ENCODE results near the gene FABP3.
A peak's percentile ranks its signal among the peaks of the same experiment; 100 is the strongest.

The FABP3 gene

DNA sequence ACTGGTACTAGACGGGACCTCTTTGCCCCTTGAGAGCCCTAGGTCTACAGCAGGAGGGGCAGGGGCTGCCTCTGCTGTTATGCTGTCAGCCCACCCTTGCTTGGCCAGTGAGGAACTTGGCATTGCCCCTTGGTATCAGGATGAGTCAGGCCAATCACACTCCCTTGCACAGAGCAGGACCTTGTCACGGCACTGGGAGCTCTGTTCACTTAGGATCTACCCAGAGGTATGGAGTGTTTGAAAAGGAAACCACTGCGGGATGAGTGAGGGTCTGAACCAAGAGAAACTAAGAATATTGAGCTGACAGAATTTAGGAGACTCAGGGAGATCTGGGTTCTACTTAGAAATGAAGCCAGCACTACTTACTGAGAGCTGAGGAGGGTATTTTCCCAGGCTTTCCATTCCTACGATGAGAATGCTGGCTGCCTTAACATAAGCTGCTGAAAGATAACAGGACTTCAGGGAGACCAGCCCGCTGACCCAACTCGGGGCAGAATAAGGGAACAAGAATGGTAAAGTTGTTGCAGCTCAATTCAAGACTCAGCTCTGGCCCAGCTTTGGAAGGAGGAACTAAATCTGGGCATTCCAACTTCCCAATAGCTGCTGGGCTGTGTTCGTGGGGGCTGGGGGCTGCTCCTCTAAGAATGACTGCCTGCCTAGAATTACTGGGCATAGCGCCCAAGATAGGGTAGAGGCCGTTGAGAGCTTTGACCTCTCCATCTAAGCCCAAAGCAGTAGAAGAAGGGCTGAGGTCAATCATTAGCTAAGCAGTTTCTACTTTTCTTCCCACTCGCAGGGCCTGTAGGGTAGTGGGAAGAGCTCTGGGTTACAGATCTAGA lies 1.5 kb downstream of the FABP3 start:
- no peak for DNase-seq (ENCODE audit: low read depth)

DNA sequence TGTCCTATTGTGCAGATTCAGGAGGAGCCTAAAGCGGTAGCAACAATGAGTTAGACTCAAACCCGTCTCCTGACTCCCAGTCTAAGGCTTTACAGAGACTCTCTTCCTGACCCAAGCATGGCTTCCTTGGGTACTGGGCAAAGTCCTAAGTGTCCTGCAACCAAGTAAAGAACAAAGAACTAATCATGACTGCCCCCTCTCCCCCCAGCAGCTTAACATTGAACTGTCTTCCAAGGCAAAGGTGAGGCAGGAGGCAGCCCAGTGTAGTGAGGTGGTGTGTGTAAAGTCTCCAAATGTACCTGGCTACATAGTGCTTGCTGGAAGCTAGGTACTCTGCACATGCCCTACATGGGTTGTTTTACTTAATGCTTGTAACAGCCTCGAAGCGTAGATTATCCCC lies 2.3 kb downstream of the FABP3 start:
- no peak for DNase-seq (ENCODE audit: low read depth)

DNA sequence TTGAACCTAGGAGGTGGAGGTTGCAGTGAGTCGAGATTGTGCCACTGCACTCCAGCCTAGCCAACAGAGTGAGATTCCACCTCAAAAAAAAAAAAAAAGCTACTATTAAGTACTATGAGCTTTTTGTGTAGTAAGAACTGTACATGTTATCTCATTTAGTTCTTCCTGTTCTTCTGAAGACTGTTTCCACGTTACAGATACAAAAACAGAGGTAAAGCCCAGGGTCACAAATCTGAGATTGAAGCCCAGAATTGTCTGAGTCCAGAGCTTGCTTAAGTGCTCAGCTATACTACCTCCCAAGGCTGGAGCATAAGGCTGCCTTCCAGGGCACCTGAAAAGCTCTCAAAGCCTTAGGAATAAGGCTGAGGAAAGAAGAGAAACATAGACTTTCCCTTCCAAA lies 2.9 kb downstream of the FABP3 start:
- DNase-seq (ENCODE audit: low read depth): no peak

DNA sequence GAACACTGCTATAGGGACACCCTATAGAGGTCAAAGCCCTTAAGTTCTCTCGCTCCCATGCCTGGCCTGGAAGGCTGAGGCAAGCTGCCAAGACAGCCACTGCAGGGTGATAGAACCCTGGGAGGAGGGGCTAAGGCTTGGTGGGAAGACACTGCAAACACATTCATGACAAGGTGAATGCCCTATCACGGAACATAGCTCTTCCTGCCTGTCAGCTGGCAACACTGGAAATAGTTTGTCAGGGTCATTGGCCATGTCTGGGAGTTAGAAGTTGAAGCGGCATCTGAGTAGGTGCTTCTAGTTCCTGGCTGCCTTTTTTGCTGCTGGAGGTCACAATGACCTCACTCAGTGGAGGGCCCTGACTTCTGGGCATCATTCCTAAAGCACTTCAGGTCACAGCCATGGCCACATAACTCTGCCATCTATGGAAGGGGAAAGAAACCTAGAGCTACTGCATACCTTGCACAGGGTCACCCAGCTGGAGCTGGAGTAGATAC lies 4.2 kb downstream of the FABP3 start:
- DNase-seq (ENCODE audit: low read depth): no peak

DNA sequence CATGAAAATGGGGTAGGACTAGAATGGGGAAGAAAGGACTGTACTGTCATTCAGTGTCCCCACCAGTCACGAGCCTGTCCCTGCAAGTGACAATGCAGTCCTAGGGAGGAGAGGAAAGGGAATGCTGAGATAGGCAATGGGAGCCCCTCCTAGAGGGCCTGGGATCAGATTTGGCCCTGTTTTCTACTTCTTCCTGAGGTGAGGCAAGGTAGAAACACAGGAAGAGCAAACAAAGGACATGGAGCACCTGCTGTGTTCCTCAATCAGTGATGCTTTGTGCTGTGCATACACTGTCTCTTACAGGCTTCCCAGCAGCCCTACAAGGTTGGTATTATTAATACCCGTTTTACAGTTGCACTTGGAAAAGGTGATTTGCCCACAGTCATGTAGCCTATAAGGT lies 6.1 kb downstream of the FABP3 start:
- DNase-seq (ENCODE audit: low read depth): no peak

DNA sequence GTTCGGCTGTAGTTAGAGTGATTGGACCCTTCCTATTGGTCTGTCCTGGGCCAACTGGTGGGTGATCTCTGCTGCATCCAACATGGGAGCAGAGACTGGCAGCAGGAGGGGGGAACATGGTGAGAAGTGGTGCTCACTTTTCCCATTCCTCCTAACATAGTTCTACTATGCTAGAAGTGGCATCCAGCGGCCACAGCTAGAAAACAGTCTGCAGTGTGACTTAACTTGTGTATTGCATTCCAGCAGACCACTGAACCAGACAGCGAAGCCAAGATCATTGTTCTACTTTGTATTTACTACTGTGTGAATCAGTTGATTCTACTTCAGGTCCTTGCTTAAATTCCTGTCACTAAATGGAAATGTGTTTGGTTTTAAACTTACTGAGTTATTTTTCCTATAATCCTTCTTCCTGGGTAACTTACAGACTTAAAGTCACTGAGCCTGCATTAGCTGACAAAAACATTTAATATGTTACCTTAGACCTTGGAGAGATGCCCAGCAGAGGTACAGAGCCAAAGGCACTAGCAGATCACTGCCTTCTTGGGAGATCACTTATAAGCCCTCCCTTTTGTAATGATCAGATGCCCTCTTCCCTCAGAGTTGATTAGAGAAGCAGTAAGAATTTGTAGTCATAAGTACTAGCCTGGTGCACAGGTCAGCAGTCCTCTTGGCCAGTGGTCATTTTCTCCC lies 8.2 kb downstream of the FABP3 start:
- DNase-seq (ENCODE audit: low read depth): no peak

DNA sequence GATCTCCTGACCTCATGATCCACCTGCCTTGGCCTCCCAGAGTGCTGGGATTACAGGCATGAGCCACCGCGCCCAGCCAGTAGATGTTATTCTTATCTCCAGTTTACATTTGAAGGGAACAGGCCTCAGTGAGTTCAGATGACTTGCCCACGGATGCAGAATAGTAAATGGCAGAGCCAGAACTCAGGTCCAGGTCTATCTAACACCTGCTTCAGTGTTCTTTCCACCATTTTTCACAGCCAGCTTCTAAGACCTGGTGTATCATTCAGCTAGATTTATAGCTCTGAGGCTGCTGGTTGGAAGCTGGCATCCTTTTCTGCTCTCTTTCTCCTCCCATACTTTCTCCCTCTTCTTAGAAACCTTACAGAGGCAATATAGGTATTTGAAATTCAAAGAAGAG lies 10.8 kb downstream of the FABP3 start:
- DNase-seq (ENCODE audit: low read depth): no peak

DNA sequence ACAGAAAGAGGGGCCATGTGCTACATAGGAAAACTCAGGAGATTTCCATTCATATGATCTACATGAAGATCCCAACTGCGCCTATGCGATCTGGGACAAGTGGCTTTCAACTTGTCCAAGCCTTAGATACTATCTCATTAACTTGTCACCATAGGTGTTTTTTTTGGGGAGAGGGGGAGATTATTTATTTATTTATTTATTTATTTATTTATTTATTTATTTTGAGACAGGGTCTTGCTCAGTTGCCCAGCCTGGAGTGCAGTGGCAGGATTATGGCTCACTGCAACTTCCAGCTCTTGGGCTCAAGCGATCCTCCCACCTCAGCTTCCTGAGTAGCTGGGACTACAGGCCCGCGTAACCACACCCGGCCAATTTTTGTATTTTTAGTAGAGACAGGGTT lies 11.3 kb downstream of the FABP3 start:
- DNase-seq (ENCODE audit: low read depth): no peak

DNA sequence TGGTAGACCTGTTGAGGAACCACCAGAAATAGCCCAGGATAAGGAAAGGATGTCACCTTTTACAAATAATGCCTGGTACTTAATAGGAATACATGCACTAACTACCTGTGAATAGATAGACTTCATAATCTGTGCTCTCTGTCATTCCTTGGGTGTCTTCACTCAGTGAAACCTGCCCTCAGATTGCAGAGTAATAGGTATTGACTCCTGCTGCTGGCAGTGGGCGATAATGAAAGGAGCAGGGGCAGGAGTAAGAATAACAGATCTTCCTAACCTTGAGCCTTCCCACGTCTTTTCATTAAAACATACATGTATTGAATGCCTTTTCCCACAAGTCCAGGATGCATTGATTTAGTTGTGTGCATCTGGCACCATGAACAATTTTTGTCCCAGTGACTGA lies 16.4 kb downstream of the FABP3 start:
- DNase-seq (ENCODE audit: low read depth): no peak

DNA sequence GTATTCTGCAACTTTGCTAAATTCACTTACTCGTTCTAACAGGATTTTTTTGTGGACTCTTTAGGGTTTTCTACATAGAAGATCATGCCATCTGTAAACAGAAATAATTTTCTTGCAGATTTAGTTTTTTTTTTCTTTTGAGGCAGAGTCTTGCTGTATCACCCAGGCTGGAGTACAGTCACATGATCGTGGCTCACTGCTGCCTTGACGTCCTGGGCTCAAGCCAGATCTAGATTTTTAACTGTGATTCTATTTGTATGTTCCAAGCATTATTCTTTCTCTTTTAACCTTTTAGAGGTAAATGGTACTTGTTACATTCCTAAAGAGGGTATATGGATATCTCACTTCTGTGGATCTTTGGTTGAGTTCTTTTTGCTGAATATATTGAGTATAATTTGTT lies 18.6 kb downstream of the FABP3 start:
- DNase-seq (ENCODE audit: low read depth): no peak

DNA sequence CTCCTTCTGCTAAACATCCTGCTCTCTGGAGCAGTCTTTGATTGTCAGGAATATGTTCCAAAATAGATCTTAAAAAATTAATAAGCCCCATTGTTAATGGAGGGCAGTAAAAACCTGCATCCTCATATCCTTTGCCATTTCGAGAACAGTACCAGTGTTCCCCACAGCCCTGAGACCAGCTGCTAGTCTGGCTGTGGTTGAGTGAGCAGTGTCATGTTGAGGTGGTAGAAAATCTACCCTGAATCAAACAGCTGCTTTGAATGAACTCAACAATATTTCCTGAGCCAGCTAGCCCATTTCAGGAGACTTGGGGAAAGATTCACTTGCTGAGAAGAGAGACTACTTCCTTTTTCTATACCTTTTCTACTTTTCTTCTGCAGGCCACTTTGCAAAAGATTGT lies 24.4 kb downstream of the FABP3 start:
- DNase-seq (ENCODE audit: low read depth): no peak

DNA sequence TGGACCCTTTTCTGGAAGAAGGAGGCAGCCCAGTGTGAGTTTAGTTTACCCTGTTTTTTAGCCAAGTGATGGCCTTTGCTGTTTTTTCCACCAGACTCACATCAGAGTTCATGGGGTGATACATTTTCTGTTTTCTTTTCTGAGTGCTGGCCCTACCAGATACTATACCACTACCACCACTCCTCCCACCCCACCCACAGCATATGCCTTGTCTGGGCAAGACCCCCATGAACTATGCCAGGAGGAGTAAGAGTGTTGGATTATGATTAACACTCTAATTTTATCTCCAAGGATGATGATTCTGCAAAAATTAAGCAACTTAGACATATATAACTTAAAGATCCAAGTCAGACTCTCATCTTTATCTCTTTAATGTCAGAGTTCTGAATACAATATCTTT lies 26.1 kb downstream of the FABP3 start:
- no peak for DNase-seq (ENCODE audit: low read depth)

DNA sequence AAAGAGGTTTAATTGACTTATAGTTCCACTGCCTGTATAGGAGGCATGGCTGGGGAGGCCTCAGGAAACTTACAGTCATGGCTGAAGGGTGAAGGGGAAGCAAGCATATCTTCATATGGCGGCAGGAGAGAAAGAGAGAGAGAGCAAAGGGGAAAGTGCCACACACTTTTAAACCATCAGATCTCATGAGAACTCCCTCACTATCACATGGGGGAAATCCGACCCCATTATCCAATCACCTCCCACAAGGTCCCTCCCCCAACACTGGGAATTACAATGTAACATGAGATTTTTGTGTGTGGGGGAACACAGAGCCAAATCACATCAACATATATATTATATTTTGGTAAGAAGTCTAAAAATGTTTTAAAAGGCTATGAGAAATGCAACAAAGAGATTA lies 27.2 kb downstream of the FABP3 start:
- DNase-seq (ENCODE audit: low read depth): no peak

DNA sequence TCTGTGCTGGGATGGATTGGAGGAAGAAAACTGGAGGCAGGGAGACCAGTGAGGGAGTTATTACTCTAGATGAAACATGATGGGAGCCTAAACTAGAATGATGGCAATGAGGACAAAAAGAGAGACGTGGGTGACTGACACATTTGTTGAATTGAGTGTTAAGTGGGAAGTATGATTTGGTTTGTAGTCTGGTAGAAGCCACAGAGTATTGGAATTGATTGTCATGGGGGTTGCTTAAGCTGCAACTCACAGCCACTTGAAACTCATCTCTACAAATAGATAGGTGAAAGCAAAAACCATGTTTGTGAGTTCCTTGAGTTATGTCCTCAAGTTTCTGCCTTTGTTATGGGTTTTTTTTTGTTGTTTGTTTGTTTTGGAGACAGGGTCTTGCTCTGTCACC lies 28.4 kb downstream of the FABP3 start:
- DNase-seq (ENCODE audit: low read depth): no peak

DNA sequence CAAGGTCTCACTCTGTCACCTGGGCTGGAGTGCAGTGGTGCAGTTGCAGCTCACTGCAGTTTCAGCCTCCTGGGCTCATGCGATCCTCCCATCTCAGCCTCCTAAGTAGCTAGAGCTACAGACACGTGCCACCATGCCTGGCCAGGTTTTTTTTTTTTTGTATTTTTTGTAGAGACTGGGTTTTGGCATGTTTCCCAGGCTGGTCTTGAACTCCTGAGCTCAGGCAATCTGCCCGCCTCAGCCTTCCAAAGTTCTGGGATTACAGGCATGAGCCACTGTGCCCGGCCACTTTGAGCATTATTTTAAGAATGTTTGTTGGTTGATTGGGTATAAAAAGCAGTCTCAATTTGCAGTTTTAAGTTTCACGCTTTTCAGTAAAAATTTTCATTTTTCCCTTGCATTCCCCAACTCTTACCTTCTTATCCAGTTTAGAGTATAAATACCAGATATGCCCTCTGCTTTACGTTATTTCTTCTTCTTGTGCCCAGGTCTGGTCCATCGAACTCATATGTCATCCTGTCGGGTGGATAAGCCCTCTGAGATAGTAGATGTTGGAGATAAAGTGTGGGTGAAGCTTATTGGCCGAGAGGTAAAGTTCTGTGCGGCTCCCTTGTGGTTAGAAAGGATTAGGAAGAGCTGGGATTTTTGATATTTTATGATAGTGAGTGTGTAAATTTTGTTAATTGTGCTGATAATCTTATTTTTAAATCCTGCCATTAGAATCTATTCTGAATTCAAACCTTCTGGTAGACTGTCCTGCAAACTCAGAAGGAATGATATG lies 36.0 kb downstream of the FABP3 start:
- no peak for DNase-seq (ENCODE audit: low read depth)

DNA sequence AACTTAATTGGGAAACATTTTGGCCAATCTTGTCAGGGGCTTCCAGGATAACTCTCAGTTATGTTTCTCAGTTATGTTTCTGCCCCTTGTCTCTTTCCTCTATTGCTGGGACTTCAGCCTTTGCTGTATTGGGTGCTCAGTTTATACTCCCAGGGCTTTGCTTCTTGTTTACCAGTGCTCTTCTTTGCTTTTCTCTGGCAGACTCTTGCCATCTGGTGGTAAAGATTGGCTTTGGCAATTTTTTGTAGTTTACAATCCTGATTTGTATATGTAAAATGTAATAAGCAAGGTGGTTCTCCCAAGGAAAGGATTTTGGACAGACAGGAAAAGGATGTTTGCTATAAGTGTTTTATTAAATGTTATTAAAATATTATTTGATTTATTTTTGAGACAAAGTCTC lies 37.9 kb downstream of the FABP3 start:
- peak; percentile 23 for DNase-seq (ENCODE audit: low read depth)

DNA sequence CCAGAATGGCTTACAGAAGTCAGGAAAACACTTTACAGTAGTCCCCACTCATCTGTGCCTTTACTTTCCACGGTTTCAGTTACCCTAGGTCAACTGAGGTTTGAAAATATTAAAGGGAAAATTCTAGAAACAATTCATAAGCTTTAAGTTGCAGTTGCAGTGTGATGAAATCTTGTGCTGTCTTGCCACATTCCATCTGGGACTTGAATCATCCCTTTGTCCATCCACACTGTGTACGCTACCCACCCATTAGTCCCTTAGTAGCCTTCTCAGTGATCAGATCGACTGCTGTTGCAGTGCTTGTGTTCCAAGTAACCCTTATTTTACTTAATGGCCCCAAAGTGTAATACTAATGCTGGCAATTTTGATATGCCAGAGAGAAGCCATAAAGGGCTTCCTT lies 45.5 kb downstream of the FABP3 start:
- DNase-seq (ENCODE audit: low read depth): no peak

DNA sequence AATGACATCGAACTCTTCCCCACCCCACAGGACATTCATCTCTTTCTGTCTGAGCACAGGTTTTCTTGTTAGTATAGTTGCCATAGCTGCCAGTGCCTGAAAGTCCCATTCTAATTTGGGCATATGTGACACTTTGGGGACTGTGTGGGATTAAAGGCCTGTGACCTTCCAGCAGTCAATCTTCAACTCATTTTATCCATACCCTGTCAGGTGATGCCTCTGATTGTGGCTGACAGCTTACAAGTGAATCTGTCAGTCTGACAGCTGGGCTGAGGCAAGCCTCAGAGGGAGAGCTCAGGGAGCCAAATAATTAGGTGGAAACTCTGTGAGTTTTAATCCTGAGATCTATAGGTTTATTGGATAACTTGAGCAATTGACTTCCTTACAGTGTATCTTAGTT lies 46.4 kb downstream of the FABP3 start:
- no peak for DNase-seq (ENCODE audit: low read depth)

DNA sequence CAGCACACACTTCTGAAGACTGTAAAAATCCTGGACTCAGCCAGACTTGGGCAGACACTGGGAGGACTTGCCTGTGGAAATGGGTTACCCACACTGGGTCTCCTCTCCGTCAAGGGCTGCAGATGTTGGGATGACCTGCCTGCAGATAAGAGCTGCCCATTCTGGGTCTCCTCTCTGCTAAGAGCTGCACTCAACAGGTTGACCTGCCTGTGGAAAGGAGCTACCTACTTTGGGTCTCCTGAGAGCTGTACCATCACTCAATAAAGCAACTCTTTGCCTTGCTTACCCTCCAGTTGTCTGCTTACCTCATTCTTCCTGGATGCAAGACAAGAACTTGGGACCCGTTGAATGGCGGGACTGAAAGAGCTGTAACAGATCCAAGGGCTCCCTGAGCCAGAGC lies 47.9 kb downstream of the FABP3 start:
- DNase-seq (ENCODE audit: low read depth): no peak

DNA sequence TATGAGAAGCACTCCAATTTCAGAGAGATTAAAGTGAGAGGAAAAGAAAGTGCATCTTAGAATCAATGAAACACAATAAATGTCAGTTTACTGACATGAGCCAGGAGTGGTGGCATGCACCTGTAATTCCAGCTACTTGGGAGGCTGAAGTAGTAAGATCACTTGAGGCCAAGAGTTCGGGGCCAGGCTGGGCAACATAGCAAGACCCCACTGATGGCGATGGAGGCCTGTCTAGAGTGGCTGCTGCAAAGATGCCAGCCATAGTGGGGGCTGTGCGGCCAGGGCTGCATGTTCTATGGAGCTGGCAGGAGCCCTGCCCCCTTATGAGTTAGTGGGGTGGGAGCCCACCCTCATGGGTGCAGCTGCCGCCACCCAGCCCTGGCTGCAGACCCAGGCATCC lies 48.8 kb downstream of the FABP3 start:
- DNase-seq (ENCODE audit: low read depth): no peak

DNA sequence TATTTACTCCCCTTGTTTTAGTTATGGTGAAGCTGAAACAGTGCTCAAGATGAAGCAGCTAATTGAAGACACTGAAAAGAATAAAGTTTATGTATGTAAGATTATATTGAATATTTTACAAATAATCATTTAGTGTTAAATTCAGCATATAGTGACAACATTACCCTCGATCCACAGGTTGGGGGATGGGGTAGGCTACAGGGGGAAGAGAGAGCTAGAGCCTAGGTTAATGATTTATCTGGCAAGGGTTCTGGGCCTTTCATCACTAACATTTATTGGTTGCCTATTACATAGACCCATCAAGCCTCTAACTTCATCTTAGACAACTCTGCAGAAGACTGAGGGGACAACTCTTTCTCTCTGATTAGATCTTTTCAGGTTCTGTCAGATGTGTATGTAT lies 54.7 kb downstream of the FABP3 start:
- no peak for DNase-seq (ENCODE audit: low read depth)

DNA sequence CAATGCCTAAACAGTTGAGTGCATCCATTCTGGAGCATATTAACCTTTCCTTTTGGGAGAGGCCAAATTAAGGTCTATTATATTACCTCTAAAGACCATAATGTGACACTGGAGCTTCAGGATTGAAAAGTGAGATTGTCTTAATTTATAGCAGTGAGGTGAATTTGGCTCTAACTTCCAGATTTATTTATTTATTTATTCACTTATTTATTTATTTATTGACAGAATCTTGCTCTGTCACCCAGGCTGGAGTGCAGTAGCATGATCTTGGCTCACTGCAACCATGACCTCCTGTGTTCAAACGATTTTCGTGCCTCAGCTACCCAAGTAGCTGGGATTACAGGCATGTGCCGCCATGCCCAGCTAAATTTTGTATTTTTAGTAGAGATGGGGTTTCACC lies 57.0 kb downstream of the FABP3 start:
- no peak for DNase-seq (ENCODE audit: low read depth)

Data from GM04504 (cell line).